GM12878 (cell line): ENCODE data around the gene LEFTY1. TPM values are rescaled to one million over a fixed set of nuclear protein-coding genes. Genes with fewer than 3 reads are reported as not detected.

Source experiments
- ATAC-seq: fragments of 200-7000 bp; cut with Tn5 transposase; 3 replicates; pipeline ENCODE4 v1.9.1; 2020; ENCODE audit warnings: mild to moderate bottlenecking, moderate library complexity
- BruUV-seq: library from RNA; stranded (reverse); fragments of 400-500 nt; replicated peaks from 2 replicates; lab custom pipeline; 2021; lab: Mats Ljungman, UMichigan
- CTCF ChIA-PET: fragments of 300-600 bp; sonication (Branson Sonifier 250); formaldehyde crosslinking; extraction: SDS; loops from one replicate; lab custom pipeline; 2021; ENCODE audit warnings: inconsistent platforms; lab: Yijun Ruan, JAX
- POLR2A ChIA-PET: fragments of 350-600 bp; formaldehyde crosslinking; extraction: SDS; loops from one replicate; lab custom pipeline; 2021; ENCODE audit warnings: inconsistent platforms; lab: Charles Lee
- RAD21 ChIA-PET: fragments of 300-600 bp; sonication (Branson Sonifier 250); formaldehyde crosslinking; loops from one replicate; lab custom pipeline; 2023; ENCODE audit warnings: antibody characterized with exemption; ENCODE audit not compliant: unreplicated experiment; lab: Charles Lee
- SMC1A ChIA-PET: fragments of 300-600 bp; sonication (Branson Sonifier 250); formaldehyde crosslinking; loops from one replicate; lab custom pipeline; 2023; ENCODE audit not compliant: unreplicated experiment, uncharacterized antibody; lab: Charles Lee
- DNase-seq: peaks from one replicate; pipeline ENCODE4 v3.0.0-alpha.2; 2011; ENCODE audit warnings: low read depth, low spot score
- FAIRE-seq: peaks from 3 replicates; lab custom pipeline; 2011; peaks lifted over from hg19 to GRCh38; lab: Jason Lieb, UNC
- H2AFZ ChIP-seq: 2 replicates; pipeline ENCODE4 v1.6.0; 2011; ENCODE audit warnings: low read depth, low read length, control low read depth; ENCODE audit not compliant: control insufficient read depth
- H3K27ac ChIP-seq: 2 replicates; pipeline ENCODE4 v1.5.1; 2011; ENCODE audit warnings: control low read depth; ENCODE audit not compliant: control insufficient read depth, insufficient read depth
- H3K27me3 ChIP-seq, 2 experiments: replicated peaks in 1 of 2; 2 replicates each; pipeline versions ENCODE4 v1.6.0 to v1.6.1; 2011; ENCODE audit warnings: low read length in 1 of 2; ENCODE audit not compliant: control insufficient read depth in 2 of 2, insufficient read depth in 2 of 2
- H3K36me3 ChIP-seq, 2 experiments: 2 replicates each; pipeline ENCODE4 v1.5.1; 2011; ENCODE audit warnings: low read length in 1 of 2; ENCODE audit not compliant: control insufficient read depth in 2 of 2, insufficient read depth in 2 of 2
- H3K4me1 ChIP-seq: 2 replicates; pipeline ENCODE4 v1.6.1; 2011; ENCODE audit warnings: mild to moderate bottlenecking, low read length, moderate library complexity, mixed read lengths; ENCODE audit not compliant: control insufficient read depth, insufficient read depth
- H3K4me2 ChIP-seq: 2 replicates; pipeline ENCODE4 v1.6.0; 2011; ENCODE audit warnings: control low read depth; ENCODE audit not compliant: control insufficient read depth, insufficient read depth
- H3K4me3 ChIP-seq: fragments of 200-600 bp; sonication (generic); 2 replicates; pipeline ENCODE4 v1.5.1; 2016
- H3K79me2 ChIP-seq: 2 replicates; pipeline ENCODE4 v1.6.0; 2011; ENCODE audit warnings: low read length; ENCODE audit not compliant: control insufficient read depth, insufficient read depth
- H3K9ac ChIP-seq: 2 replicates; pipeline ENCODE4 v1.8.0; 2011; ENCODE audit warnings: low read length, control low read depth, mixed read lengths; ENCODE audit not compliant: control insufficient read depth, insufficient read depth
- H3K9me3 ChIP-seq: replicated peaks from 3 replicates; pipeline ENCODE4 v1.5.1; 2011; ENCODE audit warnings: mild to moderate bottlenecking, low read length; ENCODE audit not compliant: control insufficient read depth, insufficient read depth
- H4K20me1 ChIP-seq: 2 replicates; pipeline ENCODE4 v1.6.0; 2011; ENCODE audit not compliant: control insufficient read depth, insufficient read depth
- CBX3 ChIP-seq: fragments of 200-600 bp; sonication (generic); IDR thresholded peaks from 2 replicates; pipeline ENCODE4 v1.6.1; 2016; ENCODE audit warnings: low read depth, borderline replicate concordance
- CHD4 ChIP-seq: fragments of 200-600 bp; sonication (generic); IDR thresholded peaks from 2 replicates; pipeline ENCODE4 v1.6.1; 2016; ENCODE audit warnings: mild to moderate bottlenecking
- CREM ChIP-seq: IDR thresholded peaks from 2 replicates; pipeline ENCODE4 v1.6.1; 2014; ENCODE audit warnings: antibody characterized with exemption, low read depth
- DPF2 ChIP-seq: fragments of 450-650 bp; IDR thresholded peaks from 2 replicates; pipeline ENCODE4 v1.6.1; 2017; ENCODE audit warnings: mild to moderate bottlenecking
- HDAC6 ChIP-seq: fragments of 200-600 bp; sonication (generic); IDR thresholded peaks from one replicate; pipeline ENCODE4 v1.8.0; 2017; ENCODE audit warnings: antibody characterized with exemption; ENCODE audit not compliant: unreplicated experiment
- IKZF1 ChIP-seq: fragments of 450-650 bp; conservative IDR thresholded peaks from 2 replicates; pipeline ENCODE4 v1.6.1; 2017; ENCODE audit warnings: antibody characterized with exemption, mild to moderate bottlenecking
- PAX5 ChIP-seq: IDR thresholded peaks from 2 replicates; pipeline ENCODE4 v1.6.1; 2011; ENCODE audit warnings: low read depth, low read length, borderline replicate concordance
- POLR2A ChIP-seq: IDR thresholded peaks from 2 replicates; pipeline ENCODE4 v1.6.1; 2011; ENCODE audit warnings: low read depth, mild to moderate bottlenecking, low read length
- RAD51 ChIP-seq: fragments of 450-650 bp; IDR thresholded peaks from 2 replicates; pipeline ENCODE4 v1.6.1; 2016; ENCODE audit warnings: moderate library complexity, mild to moderate bottlenecking, inconsistent platforms
- RBBP5 ChIP-seq: fragments of 200-600 bp; sonication (generic); conservative IDR thresholded peaks from 2 replicates; pipeline ENCODE4 v1.6.1; 2016
- RFX5 ChIP-seq: IDR thresholded peaks from 2 replicates; pipeline ENCODE4 v1.6.1; 2011; ENCODE audit warnings: low read depth, low read length, improper control_type of control experiment
- SREBF1 ChIP-seq: IDR thresholded peaks from 2 replicates; pipeline ENCODE4 v1.6.1; 2012; ENCODE audit warnings: mild to moderate bottlenecking, low read length
- TCF12 ChIP-seq: IDR thresholded peaks from 2 replicates; pipeline ENCODE4 v1.6.1; 2011; ENCODE audit warnings: low read depth, mild to moderate bottlenecking, low read length
- ZBED1 ChIP-seq: IDR thresholded peaks from 2 replicates; pipeline ENCODE4 v1.6.1; 2016; ENCODE audit warnings: borderline replicate concordance
- ZNF24 ChIP-seq: fragments of 450-650 bp; IDR thresholded peaks from 2 replicates; pipeline ENCODE4 v1.6.1; 2017; ENCODE audit warnings: antibody characterized with exemption, mild to moderate bottlenecking
- ZNF384 ChIP-seq: IDR thresholded peaks from 2 replicates; pipeline ENCODE4 v1.6.1; 2012; ENCODE audit warnings: low read depth, mild to moderate bottlenecking, low read length, improper control_type of control experiment, borderline replicate concordance
- WGBS: methylation state at CpG from one replicate; pipeline ENCODE4 v1.1.6; 2016; ENCODE audit warnings: low lambda C conversion rate; ENCODE audit not compliant: insufficient replicate concordance, insufficient coverage; ENCODE audit errors: missing lambda C conversion rate; 5-methylcytosine and 5-hydroxymethylcytosine counted together
- in situ Hi-C: fragments of 300-500 bp; cut with MboI; formaldehyde crosslinking; loops from 9 replicates; pipeline ENCODE4 v1.14.3; 2018; ENCODE audit warnings: mixed read lengths
- intact Hi-C: fragments of 100-400 bp; cut with micrococcal nuclease; formaldehyde crosslinking; loops from one replicate; pipeline ENCODE4 v1.14.2; 2022; ENCODE audit not compliant: unreplicated experiment
- polyA plus RNA-seq, 11 experiments: library from polyadenylated mRNA; depleted of rRNA in 4 of 11; unstranded in 6 of 11; stranded (reverse) in 5 of 11; fragments of >200 nt; fragmentation: Nextera tagmentation in 4 of 11; fragmentation: Illumina TruSeq in 1 of 11; extraction: Ambion mirVana in 4 of 11; extraction: Trizol in 1 of 11; gene quantifications; 1 replicate in 1 of 11; 2 replicates in 10 of 11; pipeline versions ENCODE4 v1.2.1 to v1.2.3, GENCODE V29; 2011 to 2016; ENCODE audit warnings: inconsistent platforms in 2 of 11, missing spikeins in 2 of 11, low read depth in 1 of 11
- total RNA-seq, 4 experiments: library from RNA; depleted of rRNA in 3 of 4; stranded (reverse); fragments of >200 nt in 3 of 4; fragmentation: Illumina TruSeq in 1 of 4; extraction: Trizol in 1 of 4; gene quantifications; 2 replicates each; pipeline versions ENCODE4 v1.2.1 to v1.2.3, GENCODE V29; 2013 to 2021
- TF ChIP-seq, protein P1 (sequence below), 3 experiments: IDR thresholded peaks in 2 of 3; conservative IDR thresholded peaks in 1 of 3; 2 replicates each; pipeline ENCODE4 v1.5.1; 2011; ENCODE audit warnings: low read depth in 3 of 3, low read length in 3 of 3, mild to moderate bottlenecking in 3 of 3, control low read depth in 2 of 3, moderate library complexity in 2 of 3, inconsistent platforms in 1 of 3, mixed read lengths in 1 of 3; ENCODE audit not compliant: control insufficient read depth in 2 of 3, insufficient read depth in 1 of 3; ENCODE audit errors: extremely low read depth in 1 of 3
- TF ChIP-seq, protein P2 (sequence below): IDR thresholded peaks from 2 replicates; pipeline ENCODE4 v1.6.1; 2011; ENCODE audit warnings: low read depth, mild to moderate bottlenecking, low read length, moderate library complexity, borderline replicate concordance; ENCODE audit errors: extremely low read depth

Gene LEFTY1
- total and polyA plus RNA-seq, 10 of the 15 experiments (the other 5 are each of a cell fraction or from before 2014, with no cell fraction given) = 0.06 TPM; not detected in 8

DNA sequence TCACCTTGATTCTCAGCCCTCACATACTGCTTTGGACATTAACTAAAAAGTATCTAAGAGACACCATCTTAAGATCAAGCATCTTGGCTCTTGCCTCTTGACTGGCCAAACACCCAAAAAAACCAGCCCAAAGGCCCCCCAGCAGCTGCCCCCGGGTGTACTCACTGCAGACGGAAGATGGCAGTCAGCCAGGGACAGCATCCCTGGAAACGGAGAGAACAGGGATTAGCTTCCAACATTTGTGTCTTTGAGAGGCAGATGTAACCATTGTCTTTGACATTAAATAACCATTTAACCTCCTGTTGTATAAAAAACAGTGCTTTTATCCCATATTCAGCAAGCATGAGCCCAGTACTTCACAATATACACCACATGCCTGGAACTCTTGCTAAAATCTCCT, 18.0 kb downstream of the LEFTY1 start:
- Histone ChIP-seq H3K36me3 (peaks cover 6 to 23% of the 10 kb centered on the region in 2 experiments), H3K4me1 (peaks cover 6% of the 10 kb centered on the region), H3K79me2 (no peaks in the 10 kb centered on the region), H3K9me3 (no peaks in the 10 kb centered on the region), H3K27ac (no peak overlapping the region), H3K9ac (no peak overlapping the region), H4K20me1 (no peaks in the 10 kb centered on the region), H3K4me3 (no peak overlapping the region), H3K4me2 (no peak overlapping the region), H2AFZ (no peak overlapping the region), H3K27me3 (no peaks in the 10 kb centered on the region)
- BruUV-seq = no TSS peak
- 83% methylated on average over 3 of the region's 3 CpGs for WGBS
- TF ChIP-seq CREM = no peak
- TF ChIP-seq RFX5 = no peak
- no peak for TF ChIP-seq TCF12
- RAD21 ChIA-PET = interaction anchor here (0.5 kb wide), 1 partner anchor 446 kb away, joined by 4 read pairs; no protein-coding TSS in a partner anchor
- CTCF ChIA-PET = no interaction called here
- POLR2A ChIA-PET = interaction anchor here (1.5 kb wide), 1 partner anchor 12 kb away, joined by 6 read pairs; no protein-coding TSS in a partner anchor
- SMC1A ChIA-PET = interaction anchor here (0.6 to 2.7 kb wide), 3 partner anchors 10 to 332 kb away, joined by 3 to 8 read pairs (median 3); partner anchors contain the start of gene TMEM63A
- no peak for ATAC-seq
- intact Hi-C loops = no loop called here
- FAIRE-seq = no peak
- in situ Hi-C loops = no loop called here
- no peak for DNase-seq

- intact Hi-C loops = no loop called here
- no peak overlapping the region for H3K4me3 ChIP-seq
- H3K79me2 ChIP-seq = no peaks in the 10 kb centered on the region
- peaks cover 6% of the 10 kb centered on the region for H3K4me1 ChIP-seq
- H3K27ac ChIP-seq = no peak overlapping the region
- H3K36me3 ChIP-seq = peaks cover 9 to 28% of the 10 kb centered on the region in 2 experiments
- H2AFZ ChIP-seq = no peak overlapping the region
- H3K9me3 ChIP-seq = no peaks in the 10 kb centered on the region
- H3K27me3 ChIP-seq = no peaks in the 10 kb centered on the region
- no peaks in the 10 kb centered on the region for H4K20me1 ChIP-seq
- no peak overlapping the region for H3K4me2 ChIP-seq
- ChIA-PET RAD21 (no interaction called here), POLR2A (no interaction called here), CTCF (no interaction called here), SMC1A (interaction anchor here (0.8 kb wide), 2 partner anchors 11 to 13 kb away, joined by 3 read pairs; no protein-coding TSS in a partner anchor)
- no peak overlapping the region for H3K9ac ChIP-seq
- ATAC-seq (no peak), FAIRE-seq (no peak), DNase-seq (no peak)
- in situ Hi-C loops = no loop called here
- no TSS peak for BruUV-seq
- WGBS = 92% methylated on average over 8 of the region's 8 CpGs
- TF ChIP-seq RBBP5 = no peak
- TF ChIP-seq SREBF1 = no peak
- TF ChIP-seq, protein P1, sequence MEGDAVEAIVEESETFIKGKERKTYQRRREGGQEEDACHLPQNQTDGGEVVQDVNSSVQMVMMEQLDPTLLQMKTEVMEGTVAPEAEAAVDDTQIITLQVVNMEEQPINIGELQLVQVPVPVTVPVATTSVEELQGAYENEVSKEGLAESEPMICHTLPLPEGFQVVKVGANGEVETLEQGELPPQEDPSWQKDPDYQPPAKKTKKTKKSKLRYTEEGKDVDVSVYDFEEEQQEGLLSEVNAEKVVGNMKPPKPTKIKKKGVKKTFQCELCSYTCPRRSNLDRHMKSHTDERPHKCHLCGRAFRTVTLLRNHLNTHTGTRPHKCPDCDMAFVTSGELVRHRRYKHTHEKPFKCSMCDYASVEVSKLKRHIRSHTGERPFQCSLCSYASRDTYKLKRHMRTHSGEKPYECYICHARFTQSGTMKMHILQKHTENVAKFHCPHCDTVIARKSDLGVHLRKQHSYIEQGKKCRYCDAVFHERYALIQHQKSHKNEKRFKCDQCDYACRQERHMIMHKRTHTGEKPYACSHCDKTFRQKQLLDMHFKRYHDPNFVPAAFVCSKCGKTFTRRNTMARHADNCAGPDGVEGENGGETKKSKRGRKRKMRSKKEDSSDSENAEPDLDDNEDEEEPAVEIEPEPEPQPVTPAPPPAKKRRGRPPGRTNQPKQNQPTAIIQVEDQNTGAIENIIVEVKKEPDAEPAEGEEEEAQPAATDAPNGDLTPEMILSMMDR (IDR thresholded peaks at IDR 0.05 in 2 of 3, conservative IDR thresholded peaks at IDR 0.05 in 1 of 3; ENCODE audit: control insufficient read depth in 2 of 3, extremely low read depth in 1 of 3, insufficient read depth in 1 of 3, low read depth in 3 of 3, low read length in 3 of 3) = no peak
- no peak for TF ChIP-seq PAX5
- no peak for TF ChIP-seq ZNF384
- no peak for TF ChIP-seq CBX3
- TF ChIP-seq RAD51 = no peak
- no peak for TF ChIP-seq DPF2
- TF ChIP-seq ZBED1 = no peak
- no peak for TF ChIP-seq CHD4
- no peak for TF ChIP-seq ZNF24
- TF ChIP-seq, protein P2, sequence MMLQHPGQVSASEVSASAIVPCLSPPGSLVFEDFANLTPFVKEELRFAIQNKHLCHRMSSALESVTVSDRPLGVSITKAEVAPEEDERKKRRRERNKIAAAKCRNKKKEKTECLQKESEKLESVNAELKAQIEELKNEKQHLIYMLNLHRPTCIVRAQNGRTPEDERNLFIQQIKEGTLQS = no peak
- TF ChIP-seq IKZF1 = no peak
- TF ChIP-seq HDAC6 = no peak
- no peak for TF ChIP-seq POLR2A
These were observed 20.2 kb downstream of the LEFTY1 start for GRCh38 chr1:225868631-225869330.
